HepG2 (cell line): ENCODE results near the gene PCBP4. TPM values are rescaled to one million over a fixed set of nuclear protein-coding genes. Genes with fewer than 3 reads are reported as not detected.

Experiments
- AGO2 ChIP-seq: fragments of 200-400 bp; formaldehyde crosslinking; optimal IDR thresholded peaks from 2 replicates; pipeline ENCODE3; 2017; ENCODE audit warnings: mild to moderate bottlenecking, low read depth, low read length, moderate library complexity
- BORCS8-MEF2B ChIP-seq: sonication (generic); formaldehyde crosslinking; IDR thresholded peaks from 2 replicates; pipeline ENCODE4 v1.8.0; 2022; ENCODE audit warnings: mild to moderate bottlenecking, missing genetic modification reagents
- CBFB ChIP-seq: sonication (generic); formaldehyde crosslinking; IDR thresholded peaks from 2 replicates; pipeline ENCODE4 v1.4.0; 2020; ENCODE audit warnings: missing genetic modification reagents
- GLI4 ChIP-seq: sonication (generic); formaldehyde crosslinking; IDR thresholded peaks from 2 replicates; pipeline ENCODE4 v1.5.1; 2020; ENCODE audit warnings: missing genetic modification reagents, mild to moderate bottlenecking, moderate library complexity, borderline replicate concordance
- GTF3A ChIP-seq: sonication (generic); formaldehyde crosslinking; conservative IDR thresholded peaks from 2 replicates; pipeline ENCODE4 v1.4.0; 2020; ENCODE audit warnings: mild to moderate bottlenecking, missing genetic modification reagents
- HIVEP1 ChIP-seq: sonication (generic); formaldehyde crosslinking; IDR thresholded peaks from 2 replicates; pipeline ENCODE4 v1.4.0; 2020; ENCODE audit warnings: mild to moderate bottlenecking, missing genetic modification reagents
- JARID2 ChIP-seq: sonication (generic); formaldehyde crosslinking; IDR thresholded peaks from 2 replicates; pipeline ENCODE4 v1.8.1; 2023; ENCODE audit warnings: missing genetic modification reagents, inconsistent platforms; ENCODE audit not compliant: insufficient replicate concordance
- MAFK ChIP-seq, 2 experiments: IDR thresholded peaks in 1 of 2; conservative IDR thresholded peaks in 1 of 2; 2 replicates each; pipeline ENCODE4 v1.6.1; 2011; ENCODE audit warnings: improper control_type of control experiment in 2 of 2, low read length in 2 of 2
- MEIS2 ChIP-seq: sonication (generic); formaldehyde crosslinking; IDR thresholded peaks from 2 replicates; pipeline ENCODE4 v1.9.0; 2021; ENCODE audit warnings: mild to moderate bottlenecking, missing genetic modification reagents
- MTERF4 ChIP-seq: sonication (generic); formaldehyde crosslinking; IDR thresholded peaks from 2 replicates; pipeline ENCODE4 v1.8.0; 2023; ENCODE audit warnings: mild to moderate bottlenecking, missing genetic modification reagents
- NFE2 ChIP-seq: sonication (generic); formaldehyde crosslinking; IDR thresholded peaks from 2 replicates; pipeline ENCODE4 v1.4.0; 2020; ENCODE audit warnings: missing genetic modification reagents
- PHF8 ChIP-seq: sonication (generic); formaldehyde crosslinking; IDR thresholded peaks from 2 replicates; pipeline ENCODE4 v1.5.0; 2020; ENCODE audit warnings: missing genetic modification reagents
- RXRA ChIP-seq: sonication (generic); formaldehyde crosslinking; IDR thresholded peaks from 2 replicates; pipeline ENCODE4 v1.5.1; 2020; ENCODE audit warnings: missing genetic modification reagents
- TAF1 ChIP-seq: sonication (generic); formaldehyde crosslinking; IDR thresholded peaks from 2 replicates; pipeline ENCODE4 v1.4.0; 2020; ENCODE audit warnings: missing genetic modification reagents
- THAP7 ChIP-seq: sonication (generic); formaldehyde crosslinking; IDR thresholded peaks from 2 replicates; pipeline ENCODE4 v1.8.1; 2023; ENCODE audit warnings: mild to moderate bottlenecking, missing genetic modification reagents
- U2AF2 ChIP-seq: fragments of 200-400 bp; formaldehyde crosslinking; IDR thresholded peaks from 2 replicates; pipeline ENCODE4 v1.6.1; 2017; ENCODE audit warnings: low read depth, mild to moderate bottlenecking, low read length
- ZBTB43 ChIP-seq: sonication (generic); formaldehyde crosslinking; conservative IDR thresholded peaks from 2 replicates; pipeline ENCODE4 v1.4.0; 2020; ENCODE audit warnings: missing genetic modification reagents
- ZMYM2 ChIP-seq: sonication (generic); formaldehyde crosslinking; IDR thresholded peaks from 2 replicates; pipeline ENCODE4 v1.8.0; 2022; ENCODE audit warnings: mild to moderate bottlenecking, missing genetic modification reagents
- ZNF484 ChIP-seq: sonication (generic); formaldehyde crosslinking; IDR thresholded peaks from 2 replicates; pipeline ENCODE4 v1.5.1; 2020; ENCODE audit warnings: mild to moderate bottlenecking, low read depth, missing genetic modification reagents, borderline replicate concordance
- ZNF615 ChIP-seq: sonication (generic); formaldehyde crosslinking; IDR thresholded peaks from 2 replicates; pipeline ENCODE4 v1.5.0; 2020; ENCODE audit warnings: mild to moderate bottlenecking, missing genetic modification reagents, borderline replicate concordance
- ZNF703 ChIP-seq: sonication (generic); formaldehyde crosslinking; IDR thresholded peaks from 2 replicates; pipeline ENCODE4 v1.5.1; 2020; ENCODE audit warnings: missing genetic modification reagents, mild to moderate bottlenecking, moderate library complexity, borderline replicate concordance
- ZNF75D ChIP-seq: sonication (generic); formaldehyde crosslinking; IDR thresholded peaks from 2 replicates; pipeline ENCODE4 v1.8.1; 2023; ENCODE audit warnings: missing genetic modification reagents, mild to moderate bottlenecking, borderline replicate concordance
- ZNF776 ChIP-seq: sonication (generic); formaldehyde crosslinking; IDR thresholded peaks from 2 replicates; pipeline ENCODE4 v1.4.0; 2020; ENCODE audit warnings: mild to moderate bottlenecking, missing genetic modification reagents
- ZZZ3 ChIP-seq: sonication (generic); formaldehyde crosslinking; IDR thresholded peaks from 2 replicates; pipeline ENCODE4 v1.4.0; 2020; ENCODE audit warnings: missing genetic modification reagents, mild to moderate bottlenecking, borderline replicate concordance
- polyA plus RNA-seq, 8 experiments: library from polyadenylated mRNA; depleted of rRNA in 3 of 8; stranded (reverse) in 7 of 8; unstranded in 1 of 8; fragments of >200 nt; fragmentation: Illumina TruSeq in 4 of 8; extraction: Trizol in 4 of 8; gene quantifications; 2 replicates each; pipeline versions ENCODE4 v1.2.1 to v1.2.3, GENCODE V29; 2011 to 2016; ENCODE audit warnings: low read depth in 4 of 8, missing spikeins in 1 of 8, mixed read lengths in 1 of 8; ENCODE audit not compliant: insufficient read depth in 1 of 8
- total RNA-seq, 5 experiments: library from RNA; depleted of rRNA; stranded (reverse); fragments of >200 nt; fragmentation: Illumina TruSeq; extraction: Trizol; gene quantifications; 2 replicates each; pipeline ENCODE4 v1.2.3, GENCODE V29; 2016; ENCODE audit warnings: low read depth in 1 of 5
- TF ChIP-seq, protein P1 (sequence below): sonication (generic); formaldehyde crosslinking; IDR thresholded peaks from 2 replicates; pipeline ENCODE4 v1.4.0; 2020; ENCODE audit warnings: missing genetic modification reagents
- TF ChIP-seq, protein P2 (sequence below): sonication (generic); formaldehyde crosslinking; IDR thresholded peaks from 2 replicates; pipeline ENCODE4 v1.4.0; 2020; ENCODE audit warnings: missing genetic modification reagents, borderline replicate concordance

The PCBP4 gene
- total and polyA plus RNA-seq, 2 of the 13 experiments (the other 11 are each of a cell fraction or from before 2014, with no cell fraction given): 36.8 to 51.3 TPM

DNA sequence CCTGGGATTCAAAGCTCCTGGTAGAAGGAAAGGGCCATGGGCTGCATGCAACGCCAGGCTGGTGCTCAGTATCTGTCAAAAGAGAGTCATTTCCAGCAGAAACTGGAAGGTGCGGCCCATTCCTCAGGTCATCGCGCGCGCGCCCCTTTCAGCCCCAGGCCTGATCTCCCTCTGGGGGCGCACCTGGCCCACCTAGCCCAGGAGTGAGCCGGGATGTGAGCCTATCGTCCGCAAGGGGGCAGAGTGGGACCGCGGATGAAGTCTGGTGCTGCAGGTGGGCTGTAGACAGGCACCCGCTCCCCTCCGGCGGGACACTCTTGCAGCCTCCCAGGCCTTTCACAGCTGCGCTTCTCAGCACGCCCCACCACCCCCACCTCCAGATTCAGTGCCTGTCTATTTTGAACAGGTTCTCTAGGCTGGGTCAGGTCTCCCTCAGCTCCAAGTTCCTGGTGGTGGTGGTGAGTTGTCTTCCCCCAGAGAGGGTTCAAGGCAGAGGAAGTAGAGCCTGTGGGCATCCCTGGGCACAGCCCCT is 34.3 kb upstream of the PCBP4 start (continued):
- TF ChIP-seq BORCS8-MEF2B (peak; percentile 22; the same call in 1 of the 2 replicates), ZNF703 (CRISPR knock-in tag) (no peak), AGO2 (no peak), TAF1 (CRISPR knock-in tag) (0 out of 2 replicates have a peak, but pooled peaks have one; percentile 23), MAFK (conservative IDR thresholded peaks at IDR 0.05 in 1 of 2, IDR thresholded peaks at IDR 0.05 in 1 of 2; ENCODE audit: low read length in 2 of 2) (no peak), ZNF484 (CRISPR knock-in tag) (no peak), HIVEP1 (no peak), U2AF2 (no peak), MEIS2 (CRISPR knock-in tag) (no peak), GTF3A (CRISPR knock-in tag) (0 out of 2 replicates have a peak, but pooled peaks have one; percentile 61), THAP7 (CRISPR knock-in tag) (no peak), CBFB (CRISPR knock-in tag) (no peak), NFE2 (CRISPR knock-in tag) (no peak), ZNF75D (CRISPR knock-in tag) (no peak), ZNF615 (CRISPR knock-in tag) (no peak), PHF8 (no peak), ZZZ3 (CRISPR knock-in tag) (no peak), ZBTB43 (CRISPR knock-in tag) (no peak), ZNF776 (no peak), MTERF4 (CRISPR knock-in tag) (no peak), RXRA (CRISPR knock-in tag) (peak; percentile 66), JARID2 (CRISPR knock-in tag) (peak; percentile 60), ZMYM2 (CRISPR knock-in tag) (no peak), GLI4 (CRISPR knock-in tag) (no peak)
- TF ChIP-seq, protein P1, sequence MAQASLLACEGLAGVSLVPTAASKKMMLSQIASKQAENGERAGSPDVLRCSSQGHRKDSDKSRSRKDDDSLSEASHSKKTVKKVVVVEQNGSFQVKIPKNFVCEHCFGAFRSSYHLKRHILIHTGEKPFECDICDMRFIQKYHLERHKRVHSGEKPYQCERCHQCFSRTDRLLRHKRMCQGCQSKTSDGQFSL (CRISPR knock-in tag): no peak
- TF ChIP-seq, protein P2, sequence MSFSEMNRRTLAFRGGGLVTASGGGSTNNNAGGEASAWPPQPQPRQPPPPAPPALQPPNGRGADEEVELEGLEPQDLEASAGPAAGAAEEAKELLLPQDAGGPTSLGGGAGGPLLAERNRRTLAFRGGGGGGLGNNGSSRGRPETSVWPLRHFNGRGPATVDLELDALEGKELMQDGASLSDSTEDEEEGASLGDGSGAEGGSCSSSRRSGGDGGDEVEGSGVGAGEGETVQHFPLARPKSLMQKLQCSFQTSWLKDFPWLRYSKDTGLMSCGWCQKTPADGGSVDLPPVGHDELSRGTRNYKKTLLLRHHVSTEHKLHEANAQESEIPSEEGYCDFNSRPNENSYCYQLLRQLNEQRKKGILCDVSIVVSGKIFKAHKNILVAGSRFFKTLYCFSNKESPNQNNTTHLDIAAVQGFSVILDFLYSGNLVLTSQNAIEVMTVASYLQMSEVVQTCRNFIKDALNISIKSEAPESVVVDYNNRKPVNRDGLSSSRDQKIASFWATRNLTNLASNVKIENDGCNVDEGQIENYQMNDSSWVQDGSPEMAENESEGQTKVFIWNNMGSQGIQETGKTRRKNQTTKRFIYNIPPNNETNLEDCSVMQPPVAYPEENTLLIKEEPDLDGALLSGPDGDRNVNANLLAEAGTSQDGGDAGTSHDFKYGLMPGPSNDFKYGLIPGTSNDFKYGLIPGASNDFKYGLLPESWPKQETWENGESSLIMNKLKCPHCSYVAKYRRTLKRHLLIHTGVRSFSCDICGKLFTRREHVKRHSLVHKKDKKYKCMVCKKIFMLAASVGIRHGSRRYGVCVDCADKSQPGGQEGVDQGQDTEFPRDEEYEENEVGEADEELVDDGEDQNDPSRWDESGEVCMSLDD (CRISPR knock-in tag): no peak
